GM19099 (cell line): ENCODE measurements around the gene GSAP.
A peak's percentile ranks its signal among the peaks of the same experiment; 100 is the strongest.

ENCODE experiments used
- POLR2A ChIP-seq: IDR thresholded peaks from 3 replicates; pipeline ENCODE4 v1.6.1; 2011; ENCODE audit warnings: low read depth; ENCODE audit not compliant: insufficient read length; ENCODE audit errors: extremely low read depth

Gene GSAP

DNA sequence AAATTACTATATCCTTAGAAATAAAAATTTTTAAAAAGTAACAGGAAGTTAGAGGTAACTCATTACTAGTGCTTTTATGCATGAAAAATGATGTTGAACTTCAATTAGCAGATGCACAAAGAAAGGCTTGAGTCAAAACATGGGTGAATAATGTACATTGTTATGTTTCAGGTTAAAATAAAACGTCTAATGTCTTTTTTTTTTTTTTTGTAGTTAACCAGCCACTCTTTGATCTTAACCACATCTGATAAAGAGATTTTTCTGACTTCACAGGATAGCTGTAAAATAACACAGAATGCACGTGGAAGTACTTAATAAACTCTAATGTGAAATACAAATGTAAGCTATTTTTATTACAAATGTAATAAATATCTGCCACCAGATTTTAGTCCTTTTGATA is 61.7 kb downstream of the GSAP start:
- no peak for TF ChIP-seq POLR2A

DNA sequence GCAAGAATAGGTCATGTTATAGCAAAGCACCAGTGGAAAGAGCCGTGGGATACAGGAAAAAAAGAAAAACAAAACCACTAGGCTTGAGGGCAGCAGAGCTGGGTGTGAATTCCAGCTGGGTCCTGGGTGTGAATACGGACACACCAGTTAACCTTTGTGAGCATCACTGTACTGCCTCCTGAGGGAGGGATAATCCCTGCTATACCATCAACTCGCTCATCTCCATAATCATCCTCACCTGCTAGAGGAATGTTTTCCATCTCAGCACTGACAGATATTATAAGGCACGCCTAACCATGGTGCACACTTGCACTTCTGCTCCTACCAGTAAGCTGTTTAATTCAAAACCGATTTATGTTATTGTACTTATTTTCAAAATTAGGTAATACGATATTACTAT is 62.2 kb downstream of the GSAP start:
- TF ChIP-seq POLR2A, result no peak

DNA sequence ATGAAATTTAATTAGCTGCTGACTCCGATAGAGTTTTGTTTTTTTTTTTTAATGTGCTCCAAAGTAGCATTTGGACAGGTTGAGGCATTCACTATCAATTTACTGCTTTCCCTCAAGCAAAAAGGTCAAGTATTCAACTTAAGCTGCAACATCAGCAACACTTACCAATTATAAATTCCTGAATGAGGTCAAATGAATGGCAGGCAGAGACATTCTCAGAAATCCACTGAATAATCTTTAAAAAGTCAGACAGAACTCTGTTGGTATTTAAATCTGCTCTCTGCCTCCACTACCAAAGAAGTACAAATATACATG is 62.8 kb downstream of the GSAP start:
- TF ChIP-seq POLR2A, result no peak

DNA sequence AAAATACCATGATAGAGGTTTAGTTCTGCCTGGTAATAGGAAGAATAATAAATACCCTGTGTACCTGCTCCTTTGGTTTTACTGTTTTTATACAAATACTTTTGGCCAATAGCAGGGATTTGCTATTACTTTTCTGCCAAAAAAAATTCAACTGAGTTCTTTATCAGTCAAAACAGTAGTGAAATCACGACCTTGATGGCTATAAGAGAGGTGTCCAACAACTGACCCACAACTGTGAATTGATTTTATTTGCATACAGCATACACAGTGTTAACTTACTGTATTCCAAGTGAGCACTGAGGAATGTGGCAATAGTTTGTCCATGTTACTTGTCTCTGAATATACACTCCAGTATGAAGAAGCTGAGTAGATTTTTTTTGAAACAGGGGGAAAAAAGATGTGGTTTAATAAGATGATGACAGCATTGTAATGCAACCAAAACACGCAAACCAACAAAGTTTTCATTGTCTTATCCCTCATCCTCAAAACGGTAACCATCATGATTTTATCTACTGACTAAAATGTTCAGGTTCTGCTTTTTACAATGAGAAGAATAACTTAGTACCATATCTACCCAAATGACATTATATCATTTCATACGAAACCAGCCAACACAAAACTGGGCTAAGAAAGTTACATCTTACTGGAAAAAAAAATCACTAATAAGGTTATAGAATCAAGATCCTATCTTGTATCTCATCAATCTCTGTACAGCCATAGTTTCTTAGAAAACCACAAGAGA is 63.3 kb downstream of the GSAP start:
- TF ChIP-seq POLR2A, result no peak

DNA sequence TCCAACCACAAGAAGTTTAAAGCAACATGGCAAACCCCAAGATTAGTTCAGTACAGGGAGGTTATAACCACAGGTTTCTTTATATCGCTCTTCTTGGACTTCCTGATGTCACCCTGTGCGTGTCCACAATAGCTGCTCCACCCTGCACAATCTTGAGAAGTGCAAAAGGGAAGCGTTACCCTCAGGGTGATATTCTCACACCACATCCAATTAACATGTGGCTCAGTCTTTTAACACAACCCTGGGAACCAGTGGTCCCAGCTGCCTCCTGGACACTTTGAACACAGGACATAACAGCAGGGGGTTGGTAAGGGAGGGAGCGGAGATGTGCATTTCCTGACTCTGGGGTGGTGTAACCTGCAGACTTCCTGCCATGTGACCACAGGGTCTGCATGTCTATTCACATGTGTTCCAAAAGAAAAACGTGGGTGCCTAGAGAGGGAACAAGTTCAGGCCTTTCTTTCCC is 64.6 kb downstream of the GSAP start:
- peak; percentile 62 for TF ChIP-seq POLR2A

- TF ChIP-seq POLR2A, result no peak
Observed at GRCh38 chr7:77349141-77349540, 67.0 kb downstream of the GSAP start.

DNA sequence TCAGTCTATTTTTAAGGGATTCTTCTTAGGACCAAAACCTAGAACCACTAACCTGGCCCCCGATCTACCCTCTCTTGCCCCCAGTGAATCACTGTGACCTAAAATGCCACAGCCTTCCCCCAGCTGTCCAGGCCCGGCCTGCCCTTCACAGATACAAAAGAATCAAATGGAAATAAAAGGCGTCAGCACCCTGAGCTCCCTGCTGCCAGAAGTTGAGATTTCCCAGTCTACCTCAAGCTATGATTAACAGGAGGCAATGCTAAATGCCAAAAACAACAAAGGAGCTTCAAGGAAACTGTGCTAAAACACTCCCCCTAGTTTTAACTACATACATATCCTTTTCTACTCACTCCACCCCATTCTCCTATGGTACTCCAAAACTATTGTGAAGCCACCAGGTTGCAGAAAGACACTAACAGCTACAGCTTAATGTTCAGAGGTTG is 67.8 kb downstream of the GSAP start:
- TF ChIP-seq POLR2A, result no peak

DNA sequence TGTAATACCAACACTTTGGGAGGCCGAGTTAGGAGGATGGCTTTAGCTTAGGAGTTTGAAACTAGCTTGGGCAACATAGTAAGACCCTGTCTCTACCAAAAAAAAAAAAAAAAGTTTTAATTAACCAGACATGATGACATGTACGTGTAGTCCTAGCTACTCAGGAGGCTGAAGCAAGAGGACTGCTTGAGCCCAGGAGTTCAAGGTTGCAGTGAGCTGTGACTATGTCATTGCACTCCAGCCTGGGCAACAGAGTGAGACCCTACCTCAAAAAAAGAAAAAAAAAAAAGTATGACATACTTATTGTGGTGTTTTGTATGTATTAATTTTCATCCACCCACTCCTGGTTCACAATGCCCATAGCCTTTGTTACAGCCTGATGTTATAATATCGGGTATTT is 69.7 kb downstream of the GSAP start:
- no peak for TF ChIP-seq POLR2A

DNA sequence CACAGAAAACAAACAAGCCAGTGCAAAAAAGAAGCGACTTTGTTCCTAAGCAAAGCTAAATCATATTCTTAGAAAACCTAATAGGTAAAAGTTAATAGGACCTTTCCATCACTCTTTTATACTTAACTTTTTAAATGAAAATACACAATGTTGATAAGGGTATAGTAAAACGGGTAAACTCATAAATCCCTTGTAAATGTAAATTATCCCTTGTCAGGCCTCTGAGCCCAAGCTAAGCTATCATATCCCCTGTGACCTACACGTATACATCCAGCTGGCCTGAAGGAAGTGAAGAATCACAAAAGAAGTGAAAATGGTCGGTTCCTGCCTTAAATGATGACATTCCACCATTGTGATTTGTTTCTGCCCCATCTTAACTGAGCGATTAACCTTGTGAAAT is 76.4 kb downstream of the GSAP start:
- TF ChIP-seq POLR2A, result no peak

DNA sequence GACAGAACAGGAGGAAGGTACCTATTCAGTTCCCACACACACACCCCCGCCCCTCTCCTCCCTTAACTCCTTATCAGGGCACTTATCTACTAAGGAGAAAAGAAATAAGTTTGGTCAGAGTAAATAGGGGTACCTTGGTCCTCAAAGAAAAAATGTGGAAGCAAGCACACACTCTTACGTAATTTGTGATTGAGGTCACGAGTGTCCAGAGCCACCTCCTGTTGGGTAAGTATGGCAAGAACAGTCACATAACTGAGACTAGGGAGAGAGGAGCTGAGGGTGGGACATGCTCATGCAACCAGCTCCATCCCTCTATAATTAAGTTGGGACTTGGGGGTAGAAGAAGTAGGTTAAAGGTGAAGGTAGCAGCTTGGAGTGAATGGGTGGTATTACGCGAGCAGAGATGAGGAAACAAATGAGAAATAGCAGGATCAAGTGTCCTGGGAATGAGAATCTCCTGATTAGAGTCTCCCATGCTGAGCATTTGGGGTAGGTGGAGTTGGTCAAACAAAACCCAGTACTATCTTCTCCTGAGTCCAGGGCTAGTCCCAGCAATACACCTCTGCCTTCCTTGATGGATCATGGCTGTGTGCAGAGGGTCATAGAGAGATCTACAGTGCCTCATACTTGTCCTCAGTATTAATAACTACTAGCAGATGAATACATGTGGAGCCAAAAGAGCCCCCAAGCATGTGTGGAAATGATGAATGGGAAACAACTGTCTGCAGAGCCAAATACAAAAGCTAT is 77.1 kb downstream of the GSAP start:
- TF ChIP-seq POLR2A, result no peak

DNA sequence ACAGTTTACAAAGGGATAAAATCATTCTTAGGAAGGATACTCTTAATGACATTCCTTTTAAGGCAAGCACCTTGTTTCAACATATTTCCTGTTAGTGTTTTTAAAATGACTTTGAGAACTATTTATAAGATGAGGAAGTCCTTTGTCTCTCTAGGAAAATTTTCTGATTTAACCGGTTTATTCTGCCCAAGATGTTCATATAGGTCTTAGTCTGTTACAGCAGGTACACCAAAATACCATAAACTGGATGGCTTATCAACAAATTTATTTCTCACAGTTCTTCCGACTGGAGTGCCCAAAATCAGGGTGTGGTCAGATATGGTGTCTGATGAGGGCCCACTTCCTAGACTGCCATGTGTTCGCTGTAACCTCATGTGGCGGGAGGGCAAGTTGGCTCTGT is 77.9 kb downstream of the GSAP start:
- no peak for TF ChIP-seq POLR2A

DNA sequence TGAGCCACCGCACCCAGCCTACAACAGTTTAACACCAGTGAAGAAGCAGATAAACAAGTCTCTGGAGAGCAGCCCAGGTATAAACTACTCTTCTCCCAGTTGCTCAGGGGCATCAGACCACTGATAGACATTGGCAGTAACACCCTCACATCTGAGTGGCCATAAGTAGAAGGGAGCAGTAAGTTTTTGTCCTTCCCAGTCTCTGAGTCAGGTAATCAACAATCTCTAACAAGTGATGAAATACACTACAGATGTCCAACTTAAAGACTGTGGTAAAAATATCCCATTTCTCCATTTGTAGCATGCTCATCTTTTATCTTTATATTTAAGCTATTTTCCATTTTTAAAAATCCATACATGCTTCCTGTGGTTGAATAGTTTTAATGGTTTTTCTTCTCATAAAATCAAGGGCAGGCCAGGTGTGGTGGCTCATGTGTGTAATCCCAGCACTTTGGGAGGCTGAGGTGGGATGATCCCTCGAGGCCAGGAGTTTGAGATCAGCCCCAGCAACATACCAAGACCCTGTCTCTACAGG is 78.6 kb downstream of the GSAP start:
- no peak for TF ChIP-seq POLR2A

GRCh38 chr7:77335581-77335980 is 80.6 kb downstream of the GSAP start:
- TF ChIP-seq POLR2A, result no peak

GRCh38 chr7:77331938-77332695 is 84.0 kb downstream of the GSAP start:
- no peak for TF ChIP-seq POLR2A

- no peak for TF ChIP-seq POLR2A
Observed at GRCh38 chr7:77330169-77330882, 85.8 kb downstream of the GSAP start.
